Right ventricle myocardium superior (tissue), 1 donor: ENCODE data around the gene PPP1CA. TPM values are rescaled to one million over a fixed set of nuclear protein-coding genes. Genes with fewer than 3 reads are reported as not detected.
"Not testable (repeated sequence)": the region's sequence is repeated elsewhere in the genome, so short reads cannot be mapped to it uniquely, and the experiment has no call there.

ENCODE experiments used
- ATAC-seq: fragments of 200-7000 bp; cut with Tn5 transposase; one replicate; pipeline ENCODE4 v1.9.1; 2020; ENCODE audit warnings: mild to moderate bottlenecking; ENCODE audit not compliant: poor library complexity
- DNase-seq: peaks from one replicate; pipeline ENCODE4 v3.0.0-alpha.2; 2020
- intact Hi-C: fragments of 100-400 bp; cut with DNase I; formaldehyde crosslinking; loops from one replicate; pipeline ENCODE4 v1.11.2; 2022
- total RNA-seq: library from RNA; stranded (reverse); fragmentation: NEBNext Ultra II Directional; extraction: Animal tissue kit (Norgen Biotek cat#: 25700); gene quantifications from one replicate; pipeline ENCODE4 v1.2.1, GENCODE V29; 2021
- donor health status: DM: no; HTN: yes; CAD: no; lungs with severe emphysema.

PPP1CA gene
- total RNA-seq, 1 donor from 2014 or later = 103 TPM

- DNase-seq (no peak), ATAC-seq (no peak)
- intact Hi-C loops = no loop called here
These were observed 34.2 kb upstream of the PPP1CA start for GRCh38 chr11:67435727-67436458.

GRCh38 chr11:67435031-67435726 is 33.5 kb upstream of the PPP1CA start:
- no peak for DNase-seq
- intact Hi-C loops = no loop called here

GRCh38 chr11:67434395-67434881 is 32.8 kb upstream of the PPP1CA start:
- no peak for ATAC-seq
- intact Hi-C loops = no loop called here
- no peak for DNase-seq

More at GRCh38 chr11:67435031-67435726, 33.5 kb upstream of the PPP1CA start:
- no peak for ATAC-seq

GRCh38 chr11:67433536-67434394 is 32.1 kb upstream of the PPP1CA start:
- intact Hi-C loops = no loop called here
- ATAC-seq = no peak

GRCh38 chr11:67432655-67433349 is 31.1 kb upstream of the PPP1CA start:
- intact Hi-C loops = no loop called here
- no peak for DNase-seq

More at GRCh38 chr11:67433536-67434394, 32.1 kb upstream of the PPP1CA start:
- no peak for DNase-seq

GRCh38 chr11:67431346-67432249 is 29.9 kb upstream of the PPP1CA start:
- no peak for DNase-seq
- intact Hi-C loops = no loop called here
- ATAC-seq = no peak

More at GRCh38 chr11:67432655-67433349, 31.1 kb upstream of the PPP1CA start:
- no peak for ATAC-seq

- DNase-seq = no peak
- intact Hi-C loops = no loop called here
- ATAC-seq = no peak
These were observed 28.1 kb upstream of the PPP1CA start for GRCh38 chr11:67429722-67430121.

GRCh38 chr11:67429038-67429668 is 27.5 kb upstream of the PPP1CA start:
- ATAC-seq (no peak), DNase-seq (no peak)
- intact Hi-C loops = no loop called here

- DNase-seq (peak; percentile 100), ATAC-seq (peak; percentile 94)
- intact Hi-C loops = no loop called here
These were observed 26.7 kb upstream of the PPP1CA start, which contains the start of gene RPS6KB2 for GRCh38 chr11:67428052-67429001. Gene RPS6KB2 (plus strand): TSS chr11:67428494. CDS start chr11:67428546, 52 bp downstream.

GRCh38 chr11:67427364-67427859 is 25.8 kb upstream of the PPP1CA start:
- DNase-seq, intact Hi-C loops, ATAC-seq: not testable (repeated sequence)

- intact Hi-C loops = no loop called here
- no peak for DNase-seq
These were observed 22.4 kb upstream of the PPP1CA start for GRCh38 chr11:67423891-67424613.

GRCh38 chr11:67423466-67423865 is 21.8 kb upstream of the PPP1CA start:
- intact Hi-C loops = no loop called here
- ATAC-seq (no peak), DNase-seq (no peak)

More at GRCh38 chr11:67423891-67424613, 22.4 kb upstream of the PPP1CA start:
- ATAC-seq = no peak

GRCh38 chr11:67422891-67423290 is 21.2 kb upstream of the PPP1CA start:
- intact Hi-C loops = no loop called here
- ATAC-seq = no peak
- no peak for DNase-seq

GRCh38 chr11:67421430-67422031 is 19.9 kb upstream of the PPP1CA start:
- DNase-seq (no peak), ATAC-seq (no peak)
- intact Hi-C loops = no loop called here
